GM12874 (cell line): ENCODE data around the gene KIF3C.

Source experiments
- TF ChIP-seq, protein P1 (sequence below): IDR thresholded peaks from 2 replicates; pipeline ENCODE4 v1.5.1; 2011; ENCODE audit warnings: low read depth, mild to moderate bottlenecking, control low read depth, low read length, moderate library complexity; ENCODE audit not compliant: insufficient read depth

The KIF3C gene

GRCh38 chr2:25954199-25954752, 28.0 kb downstream of the KIF3C start:
- TF ChIP-seq, protein P1, sequence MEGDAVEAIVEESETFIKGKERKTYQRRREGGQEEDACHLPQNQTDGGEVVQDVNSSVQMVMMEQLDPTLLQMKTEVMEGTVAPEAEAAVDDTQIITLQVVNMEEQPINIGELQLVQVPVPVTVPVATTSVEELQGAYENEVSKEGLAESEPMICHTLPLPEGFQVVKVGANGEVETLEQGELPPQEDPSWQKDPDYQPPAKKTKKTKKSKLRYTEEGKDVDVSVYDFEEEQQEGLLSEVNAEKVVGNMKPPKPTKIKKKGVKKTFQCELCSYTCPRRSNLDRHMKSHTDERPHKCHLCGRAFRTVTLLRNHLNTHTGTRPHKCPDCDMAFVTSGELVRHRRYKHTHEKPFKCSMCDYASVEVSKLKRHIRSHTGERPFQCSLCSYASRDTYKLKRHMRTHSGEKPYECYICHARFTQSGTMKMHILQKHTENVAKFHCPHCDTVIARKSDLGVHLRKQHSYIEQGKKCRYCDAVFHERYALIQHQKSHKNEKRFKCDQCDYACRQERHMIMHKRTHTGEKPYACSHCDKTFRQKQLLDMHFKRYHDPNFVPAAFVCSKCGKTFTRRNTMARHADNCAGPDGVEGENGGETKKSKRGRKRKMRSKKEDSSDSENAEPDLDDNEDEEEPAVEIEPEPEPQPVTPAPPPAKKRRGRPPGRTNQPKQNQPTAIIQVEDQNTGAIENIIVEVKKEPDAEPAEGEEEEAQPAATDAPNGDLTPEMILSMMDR = no peak

GRCh38 chr2:25951071-25951547, 31.2 kb downstream of the KIF3C start:
- TF ChIP-seq, protein P1 = peak; percentile 92

- TF ChIP-seq, protein P1 = no peak
Observed at GRCh38 chr2:25948437-25948836, 33.9 kb downstream of the KIF3C start.

- TF ChIP-seq, protein P1 = no peak
Observed at GRCh38 chr2:25941042-25941441, 41.3 kb downstream of the KIF3C start.

DNA sequence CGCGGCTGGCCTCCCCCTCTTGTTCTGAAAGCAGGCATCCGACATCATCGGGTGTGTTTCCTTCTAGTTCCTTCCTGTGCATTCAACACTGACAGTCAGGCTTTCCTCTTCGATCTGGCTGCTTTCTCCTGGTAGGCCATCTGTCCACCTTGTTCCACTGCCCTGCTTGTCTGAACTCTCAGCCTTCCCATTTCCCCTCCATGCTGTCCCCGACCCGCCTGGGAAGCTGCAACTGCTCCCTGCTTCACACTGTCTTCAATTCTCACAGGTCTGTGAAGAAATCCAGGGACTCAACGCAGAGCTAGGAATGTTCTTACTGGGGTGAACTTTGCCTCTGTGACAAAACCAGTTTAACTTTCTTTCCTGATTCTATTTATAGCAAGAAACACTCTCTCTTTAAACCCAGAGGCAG, 43.0 kb downstream of the KIF3C start:
- TF ChIP-seq, protein P1 = no peak

DNA sequence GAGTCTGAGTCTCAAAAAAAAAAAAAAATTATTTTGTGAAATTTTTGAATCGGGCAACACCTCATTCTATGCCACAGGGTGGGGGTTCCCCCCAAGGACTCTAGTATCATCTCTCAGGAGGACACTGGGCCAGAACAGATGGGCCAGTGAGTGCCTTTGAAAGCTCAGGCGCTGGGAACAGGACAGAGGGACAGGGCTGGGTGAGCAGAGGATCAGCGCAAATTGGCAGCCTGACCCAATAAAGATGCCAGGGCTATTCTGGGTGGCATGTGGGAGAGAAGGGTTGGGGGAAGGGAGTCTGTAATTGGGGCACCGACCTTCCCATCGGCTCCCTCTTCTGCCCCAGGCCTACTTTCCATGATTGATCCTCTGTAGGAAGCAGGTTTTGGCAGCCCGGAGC, 44.0 kb downstream of the KIF3C start:
- TF ChIP-seq, protein P1 = no peak

DNA sequence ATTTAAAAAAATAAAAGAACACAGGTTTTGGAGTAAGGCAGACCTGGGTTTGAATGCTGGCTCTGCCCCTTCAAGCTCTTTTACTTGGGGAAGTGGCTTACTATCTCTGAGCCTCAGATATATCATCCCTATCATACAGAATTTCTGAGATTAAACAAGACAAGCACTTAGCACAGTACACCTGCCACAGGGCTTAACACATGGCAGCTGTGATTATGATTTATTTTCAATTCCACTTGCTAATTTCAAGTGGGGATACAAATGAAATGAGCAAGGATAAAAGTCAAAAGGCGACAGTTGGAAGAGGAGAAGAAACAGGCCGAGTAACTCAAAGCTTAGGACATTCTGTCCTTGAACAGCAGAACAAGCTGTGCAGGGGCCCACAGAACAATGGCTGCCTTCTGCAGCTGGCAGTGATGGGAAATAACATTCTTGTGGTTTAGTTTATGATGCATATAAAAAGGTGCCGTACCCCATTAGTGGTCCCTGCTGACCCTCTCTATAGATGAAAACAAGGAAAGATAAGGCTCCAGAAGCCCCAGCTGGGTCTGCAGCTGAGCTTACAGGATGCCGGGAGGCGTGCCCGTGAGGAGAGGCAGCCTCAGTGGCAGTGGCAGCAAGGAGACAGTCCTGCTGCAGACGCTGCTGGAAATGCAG, 45.3 kb downstream of the KIF3C start:
- TF ChIP-seq, protein P1 = no peak
